K562 (cell line): ENCODE results near the gene MASP1. TPM values are rescaled to one million over a fixed set of nuclear protein-coding genes. Genes with fewer than 3 reads are reported as not detected.

ENCODE experiments used
- BRCA1 ChIP-seq, 2 experiments: fragments of 450-650 bp in 1 of 2; sonication (generic) in 1 of 2; formaldehyde crosslinking in 1 of 2; IDR thresholded peaks; 2 replicates each; pipeline versions ENCODE4 v1.5.0 to v1.6.1; 2017 to 2020; ENCODE audit warnings: mild to moderate bottlenecking in 1 of 2, missing genetic modification reagents in 1 of 2
- CLOCK ChIP-seq: fragments of 250-450 bp; sonication (Bioruptor Pico); IDR thresholded peaks from 2 replicates; pipeline ENCODE4 v1.4.0; 2020; ENCODE audit warnings: mild to moderate bottlenecking, moderate library complexity, borderline replicate concordance
- EHMT2 ChIP-seq: fragments of 450-650 bp; IDR thresholded peaks from 2 replicates; pipeline ENCODE4 v1.6.1; 2018; ENCODE audit warnings: antibody characterized with exemption
- JUND ChIP-seq, 2 experiments: IDR thresholded peaks; 2 replicates in 1 of 2; 3 replicates in 1 of 2; pipeline ENCODE4 v1.6.1; 2011; ENCODE audit warnings: borderline replicate concordance in 2 of 2, low read depth in 2 of 2, low read length in 2 of 2, improper control_type of control experiment in 1 of 2, missing biosample characterization in 1 of 2, missing genetic modification characterization in 1 of 2, missing genetic modification reagents in 1 of 2
- NEUROD1 ChIP-seq: fragments of 150-350 bp; IDR thresholded peaks from 2 replicates; pipeline ENCODE4 v1.6.1; 2014; ENCODE audit warnings: borderline replicate concordance, low read length, low read depth; ENCODE audit not compliant: partially characterized antibody
- PHF21A ChIP-seq: fragments of 450-650 bp; IDR thresholded peaks from 2 replicates; pipeline ENCODE4 v1.6.1; 2017; ENCODE audit warnings: low read depth, borderline replicate concordance
- ZBTB26 ChIP-seq: fragments of 450-650 bp; formaldehyde crosslinking; IDR thresholded peaks from 2 replicates; pipeline ENCODE4 v1.4.0; 2022; ENCODE audit warnings: missing genetic modification characterization
- ZKSCAN8 ChIP-seq: fragments of 200-800 bp; sonication (Bioruptor generic); IDR thresholded peaks from 2 replicates; pipeline ENCODE4 v1.6.1; 2016; ENCODE audit warnings: missing genetic modification characterization, missing compliant biosample characterization
- ZNF699 ChIP-seq: fragments of 250-450 bp; sonication (Bioruptor Pico); IDR thresholded peaks from 2 replicates; pipeline ENCODE4 v1.8.0; 2021; ENCODE audit warnings: mild to moderate bottlenecking, moderate library complexity; ENCODE audit not compliant: insufficient replicate concordance
- ZNF766 ChIP-seq: fragments of 200-800 bp; sonication (Bioruptor generic); conservative IDR thresholded peaks from 2 replicates; pipeline ENCODE4 v1.6.1; 2016; ENCODE audit warnings: missing genetic modification characterization, missing compliant biosample characterization
- ZSCAN29 ChIP-seq: fragments of 450-650 bp; IDR thresholded peaks from 2 replicates; pipeline ENCODE4 v1.6.1; 2017
- polyA plus RNA-seq, 8 experiments: library from polyadenylated mRNA; depleted of rRNA in 4 of 8; stranded (reverse) in 5 of 8; unstranded in 3 of 8; fragments of >200 nt; fragmentation: Nextera tagmentation in 2 of 8; fragmentation: Illumina TruSeq in 1 of 8; extraction: Ambion mirVana in 2 of 8; extraction: Trizol in 1 of 8; gene quantifications; 2 replicates each; pipeline versions ENCODE4 v1.2.1 to v1.2.3, GENCODE V29; 2011 to 2014; ENCODE audit warnings: inconsistent platforms in 1 of 8, missing spikeins in 1 of 8
- total RNA-seq, 7 experiments: library from RNA; depleted of rRNA in 6 of 7; stranded (reverse); fragments of >200 nt in 6 of 7; fragmentation: Illumina TruSeq in 2 of 7; extraction: Trizol in 2 of 7; gene quantifications; 2 replicates each; pipeline versions ENCODE4 v1.2.1 to v1.2.3, GENCODE V29; 2011 to 2021; ENCODE audit warnings: low replicate concordance in 1 of 7
- TF ChIP-seq, protein P1 (sequence below): fragments of 450-650 bp; formaldehyde crosslinking; IDR thresholded peaks from 2 replicates; pipeline ENCODE4 v1.4.0; 2020; ENCODE audit warnings: mild to moderate bottlenecking, moderate library complexity
- TF ChIP-seq, protein P2 (sequence below): fragments of 250-450 bp; sonication (Bioruptor Pico); IDR thresholded peaks from 2 replicates; pipeline ENCODE4 v1.4.0; 2020

Gene MASP1
- total and polyA plus RNA-seq, 9 of the 15 experiments (the other 6 are each of a cell fraction or from before 2014, with no cell fraction given) = 0.03 to 0.24 (median 0.20) TPM; not detected in 3

GRCh38 chr3:187286467-187287059 is 5.0 kb downstream of the MASP1 start (continued):
- TF ChIP-seq ZBTB26 (CRISPR knock-in tag) (no peak), ZNF699 (CRISPR knock-in tag) (no peak), JUND (IDR thresholded peaks at IDR 0.05; ENCODE audit: borderline replicate concordance, low read depth, low read length) (peak; percentile 94), JUND (tag; IDR thresholded peaks at IDR 0.05; ENCODE audit: borderline replicate concordance, low read depth, low read length) (peak; percentile 87; the same call in 2 of the 3 replicates), NEUROD1 (no peak), ZKSCAN8 (CRISPR knock-in tag) (peak; percentile 69; the same call in 1 of the 2 replicates), ZSCAN29 (no peak), BRCA1 (IDR thresholded peaks at IDR 0.05) (no peak), BRCA1 (CRISPR knock-in tag; IDR thresholded peaks at IDR 0.05) (no peak), PHF21A (no peak), EHMT2 (peak; percentile 83; the same call in 1 of the 2 replicates), ZNF766 (CRISPR knock-in tag) (peak; percentile 60; the same call in 1 of the 2 replicates), CLOCK (CRISPR knock-in tag) (no peak)
- TF ChIP-seq, protein P1, sequence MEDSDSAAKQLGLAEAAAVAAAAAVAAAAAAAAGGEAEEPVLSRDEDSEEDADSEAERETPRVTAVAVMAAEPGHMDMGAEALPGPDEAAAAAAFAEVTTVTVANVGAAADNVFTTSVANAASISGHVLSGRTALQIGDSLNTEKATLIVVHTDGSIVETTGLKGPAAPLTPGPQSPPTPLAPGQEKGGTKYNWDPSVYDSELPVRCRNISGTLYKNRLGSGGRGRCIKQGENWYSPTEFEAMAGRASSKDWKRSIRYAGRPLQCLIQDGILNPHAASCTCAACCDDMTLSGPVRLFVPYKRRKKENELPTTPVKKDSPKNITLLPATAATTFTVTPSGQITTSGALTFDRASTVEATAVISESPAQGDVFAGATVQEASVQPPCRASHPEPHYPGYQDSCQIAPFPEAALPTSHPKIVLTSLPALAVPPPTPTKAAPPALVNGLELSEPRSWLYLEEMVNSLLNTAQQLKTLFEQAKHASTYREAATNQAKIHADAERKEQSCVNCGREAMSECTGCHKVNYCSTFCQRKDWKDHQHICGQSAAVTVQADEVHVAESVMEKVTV (CRISPR knock-in tag) = no peak
- TF ChIP-seq, protein P2, sequence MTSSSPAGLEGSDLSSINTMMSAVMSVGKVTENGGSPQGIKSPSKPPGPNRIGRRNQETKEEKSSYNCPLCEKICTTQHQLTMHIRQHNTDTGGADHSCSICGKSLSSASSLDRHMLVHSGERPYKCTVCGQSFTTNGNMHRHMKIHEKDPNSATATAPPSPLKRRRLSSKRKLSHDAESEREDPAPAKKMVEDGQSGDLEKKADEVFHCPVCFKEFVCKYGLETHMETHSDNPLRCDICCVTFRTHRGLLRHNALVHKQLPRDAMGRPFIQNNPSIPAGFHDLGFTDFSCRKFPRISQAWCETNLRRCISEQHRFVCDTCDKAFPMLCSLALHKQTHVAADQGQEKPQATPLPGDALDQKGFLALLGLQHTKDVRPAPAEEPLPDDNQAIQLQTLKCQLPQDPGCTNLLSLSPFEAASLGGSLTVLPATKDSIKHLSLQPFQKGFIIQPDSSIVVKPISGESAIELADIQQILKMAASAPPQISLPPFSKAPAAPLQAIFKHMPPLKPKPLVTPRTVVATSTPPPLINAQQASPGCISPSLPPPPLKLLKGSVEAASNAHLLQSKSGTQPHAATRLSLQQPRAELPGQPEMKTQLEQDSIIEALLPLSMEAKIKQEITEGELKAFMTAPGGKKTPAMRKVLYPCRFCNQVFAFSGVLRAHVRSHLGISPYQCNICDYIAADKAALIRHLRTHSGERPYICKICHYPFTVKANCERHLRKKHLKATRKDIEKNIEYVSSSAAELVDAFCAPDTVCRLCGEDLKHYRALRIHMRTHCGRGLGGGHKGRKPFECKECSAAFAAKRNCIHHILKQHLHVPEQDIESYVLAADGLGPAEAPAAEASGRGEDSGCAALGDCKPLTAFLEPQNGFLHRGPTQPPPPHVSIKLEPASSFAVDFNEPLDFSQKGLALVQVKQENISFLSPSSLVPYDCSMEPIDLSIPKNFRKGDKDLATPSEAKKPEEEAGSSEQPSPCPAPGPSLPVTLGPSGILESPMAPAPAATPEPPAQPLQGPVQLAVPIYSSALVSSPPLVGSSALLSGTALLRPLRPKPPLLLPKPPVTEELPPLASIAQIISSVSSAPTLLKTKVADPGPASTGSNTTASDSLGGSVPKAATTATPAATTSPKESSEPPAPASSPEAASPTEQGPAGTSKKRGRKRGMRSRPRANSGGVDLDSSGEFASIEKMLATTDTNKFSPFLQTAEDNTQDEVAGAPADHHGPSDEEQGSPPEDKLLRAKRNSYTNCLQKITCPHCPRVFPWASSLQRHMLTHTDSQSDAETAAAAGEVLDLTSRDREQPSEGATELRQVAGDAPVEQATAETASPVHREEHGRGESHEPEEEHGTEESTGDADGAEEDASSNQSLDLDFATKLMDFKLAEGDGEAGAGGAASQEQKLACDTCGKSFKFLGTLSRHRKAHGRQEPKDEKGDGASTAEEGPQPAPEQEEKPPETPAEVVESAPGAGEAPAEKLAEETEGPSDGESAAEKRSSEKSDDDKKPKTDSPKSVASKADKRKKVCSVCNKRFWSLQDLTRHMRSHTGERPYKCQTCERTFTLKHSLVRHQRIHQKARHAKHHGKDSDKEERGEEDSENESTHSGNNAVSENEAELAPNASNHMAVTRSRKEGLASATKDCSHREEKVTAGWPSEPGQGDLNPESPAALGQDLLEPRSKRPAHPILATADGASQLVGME (CRISPR knock-in tag) = no peak
